ENCODE results near the gene BOK.
"Not testable (repeated sequence)": the region's sequence is repeated elsewhere in the genome, so short reads cannot be mapped to it uniquely, and the experiment has no call there.

BOK gene

DNA sequence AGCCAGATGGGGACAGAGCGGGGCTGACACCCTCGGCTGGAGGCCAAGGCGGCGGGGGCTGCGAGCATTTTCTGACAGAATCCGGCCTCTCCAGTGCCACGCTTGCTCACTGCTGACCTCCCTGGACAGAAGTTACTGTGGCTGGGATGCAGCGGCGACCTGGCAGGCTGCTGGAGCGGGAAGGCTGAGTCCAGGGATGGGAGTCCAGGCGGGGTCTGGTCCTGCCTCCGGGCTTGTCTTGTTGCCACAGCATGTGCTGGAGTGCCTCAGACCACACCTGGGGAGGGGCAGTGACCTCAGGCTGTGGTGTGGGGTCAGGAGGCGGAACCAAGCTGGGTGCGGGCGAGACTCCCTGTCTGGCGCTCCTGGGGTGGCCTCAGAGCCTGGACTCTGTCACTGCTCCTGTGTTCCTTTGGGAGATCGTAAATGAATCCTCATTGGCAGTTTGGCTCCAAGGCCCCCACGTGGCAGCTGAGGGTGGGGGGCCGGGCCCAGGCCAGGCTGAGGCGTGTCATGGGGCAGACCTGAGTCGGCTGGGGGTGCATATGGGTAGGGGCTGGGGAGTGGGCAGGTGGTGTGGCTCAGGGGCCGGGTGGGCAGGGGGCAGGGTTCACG lies 5.5 kb downstream of the BOK start:
- no peak for TF ChIP-seq EZH2phosphoT487 (IDR thresholded peaks at IDR 0.05; ENCODE audit: low read depth)
- TF ChIP-seq, protein P1, sequence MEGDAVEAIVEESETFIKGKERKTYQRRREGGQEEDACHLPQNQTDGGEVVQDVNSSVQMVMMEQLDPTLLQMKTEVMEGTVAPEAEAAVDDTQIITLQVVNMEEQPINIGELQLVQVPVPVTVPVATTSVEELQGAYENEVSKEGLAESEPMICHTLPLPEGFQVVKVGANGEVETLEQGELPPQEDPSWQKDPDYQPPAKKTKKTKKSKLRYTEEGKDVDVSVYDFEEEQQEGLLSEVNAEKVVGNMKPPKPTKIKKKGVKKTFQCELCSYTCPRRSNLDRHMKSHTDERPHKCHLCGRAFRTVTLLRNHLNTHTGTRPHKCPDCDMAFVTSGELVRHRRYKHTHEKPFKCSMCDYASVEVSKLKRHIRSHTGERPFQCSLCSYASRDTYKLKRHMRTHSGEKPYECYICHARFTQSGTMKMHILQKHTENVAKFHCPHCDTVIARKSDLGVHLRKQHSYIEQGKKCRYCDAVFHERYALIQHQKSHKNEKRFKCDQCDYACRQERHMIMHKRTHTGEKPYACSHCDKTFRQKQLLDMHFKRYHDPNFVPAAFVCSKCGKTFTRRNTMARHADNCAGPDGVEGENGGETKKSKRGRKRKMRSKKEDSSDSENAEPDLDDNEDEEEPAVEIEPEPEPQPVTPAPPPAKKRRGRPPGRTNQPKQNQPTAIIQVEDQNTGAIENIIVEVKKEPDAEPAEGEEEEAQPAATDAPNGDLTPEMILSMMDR (IDR thresholded peaks at IDR 0.05; ENCODE audit: low read depth, low read length): no peak
- no peak overlapping the region for H3K27ac ChIP-seq (ENCODE audit: low read length)
- no peaks in the 10 kb centered on the region for H3K79me2 ChIP-seq (ENCODE audit: low read length)
- H3K4me2 ChIP-seq (ENCODE audit: low read length): peak overlapping the region; percentile 51
- H3K4me1 ChIP-seq (ENCODE audit: low read length): no peaks in the 10 kb centered on the region
- no peaks in the 10 kb centered on the region for H3K9me3 ChIP-seq (ENCODE audit: insufficient read depth, low read length)
- H3K36me3 ChIP-seq (replicated peaks; ENCODE audit: low read depth, low read length): no peaks in the 10 kb centered on the region
- no peaks in the 10 kb centered on the region for H3K27me3 ChIP-seq (ENCODE audit: low read depth, low read length)
- no peak overlapping the region for H2AFZ ChIP-seq (ENCODE audit: low read depth, low read length)
- H3K4me3 ChIP-seq (ENCODE audit: low read length): no peak overlapping the region
- no peaks in the 10 kb centered on the region for H4K20me1 ChIP-seq (ENCODE audit: insufficient read depth, low read length)
- no peak overlapping the region for H3K9ac ChIP-seq (ENCODE audit: low read length)

DNA sequence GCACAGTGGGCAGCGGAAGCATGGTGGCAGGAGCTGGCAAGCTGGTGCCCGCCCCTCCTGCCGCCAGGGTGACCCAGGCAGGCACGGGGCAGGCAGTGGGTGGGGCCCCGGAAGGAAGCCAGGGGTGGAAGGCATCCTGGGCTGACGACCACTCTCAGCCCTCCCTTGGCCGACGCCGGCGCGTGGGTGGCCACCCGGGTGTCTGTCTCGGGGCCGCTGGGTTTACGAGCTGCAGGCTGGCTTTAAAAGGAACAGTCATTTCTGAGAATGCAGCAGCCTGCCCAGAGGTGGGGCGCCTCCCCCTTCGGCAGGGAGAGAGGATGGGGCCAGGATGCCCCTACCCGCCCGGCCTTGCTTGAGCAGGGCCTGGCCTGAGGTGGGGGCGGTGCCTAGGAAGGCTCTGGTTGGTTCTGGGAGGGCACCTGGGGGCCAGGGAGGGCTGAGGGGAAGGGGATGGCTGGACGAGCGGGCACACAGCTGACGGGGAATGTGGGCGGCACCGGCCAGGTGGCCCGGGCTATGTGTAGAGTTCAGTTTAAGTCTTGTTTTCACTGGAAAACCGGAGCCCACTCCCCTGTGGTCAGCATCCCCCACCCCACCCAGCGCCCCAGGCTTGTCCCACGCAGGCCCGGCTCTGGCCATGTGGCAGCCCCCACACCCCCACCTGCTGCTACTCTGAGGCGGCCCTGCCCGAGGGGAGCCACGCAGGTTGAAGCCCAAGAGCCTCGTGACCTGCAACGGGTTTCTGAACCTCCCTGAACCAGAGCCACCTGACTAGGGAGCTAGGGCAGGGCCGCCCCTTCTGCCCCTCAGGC lies 6.3 kb downstream of the BOK start:
- Histone ChIP-seq H2AFZ (ENCODE audit: low read depth, low read length) (no peak overlapping the region), H3K27me3 (ENCODE audit: low read depth, low read length) (no peaks in the 10 kb centered on the region), H3K4me2 (ENCODE audit: low read length) (peak overlapping the region; percentile 51), H3K9ac (ENCODE audit: low read length) (no peak overlapping the region), H3K27ac (ENCODE audit: low read length) (no peak overlapping the region), H4K20me1 (ENCODE audit: insufficient read depth, low read length) (no peaks in the 10 kb centered on the region), H3K9me3 (ENCODE audit: insufficient read depth, low read length) (no peaks in the 10 kb centered on the region), H3K4me1 (ENCODE audit: low read length) (no peaks in the 10 kb centered on the region), H3K79me2 (ENCODE audit: low read length) (no peaks in the 10 kb centered on the region), H3K36me3 (replicated peaks; ENCODE audit: low read depth, low read length) (no peaks in the 10 kb centered on the region), H3K4me3 (ENCODE audit: low read length) (peak overlapping the region; percentile 42; the same call in 1 of the 2 replicates)
- TF ChIP-seq, protein P1 (IDR thresholded peaks at IDR 0.05; ENCODE audit: low read depth, low read length): no peak
- TF ChIP-seq EZH2phosphoT487 (IDR thresholded peaks at IDR 0.05; ENCODE audit: low read depth): no peak

DNA sequence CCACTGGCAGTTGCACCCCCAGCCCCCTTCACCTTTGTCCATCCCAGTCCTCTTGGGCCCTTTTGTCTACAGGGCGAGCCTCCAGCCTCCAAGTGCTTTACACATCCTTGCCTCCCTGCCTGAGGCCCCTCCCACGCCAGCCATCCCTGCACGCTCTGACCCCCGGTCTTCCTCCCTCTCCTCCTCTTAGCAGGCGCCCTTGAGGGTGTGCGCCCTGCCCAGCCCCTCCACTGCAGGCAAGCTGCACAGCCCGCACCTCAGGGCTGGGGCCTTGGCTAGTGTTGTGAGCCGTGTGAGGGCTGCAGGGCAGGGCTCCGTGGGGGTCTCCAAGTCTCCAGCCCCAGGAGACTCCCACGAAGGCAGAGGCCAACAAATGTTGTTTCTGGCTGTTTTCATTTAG lies 6.9 kb downstream of the BOK start:
- TF ChIP-seq, protein P1 (IDR thresholded peaks at IDR 0.05; ENCODE audit: low read depth, low read length): no peak
- TF ChIP-seq EZH2phosphoT487 (IDR thresholded peaks at IDR 0.05; ENCODE audit: low read depth): no peak
- Histone ChIP-seq H3K27ac (ENCODE audit: low read length) (no peak overlapping the region), H4K20me1 (ENCODE audit: insufficient read depth, low read length) (no peaks in the 10 kb centered on the region), H3K4me1 (ENCODE audit: low read length) (no peaks in the 10 kb centered on the region), H3K4me2 (ENCODE audit: low read length) (no peak overlapping the region), H3K4me3 (ENCODE audit: low read length) (no peak overlapping the region), H3K36me3 (replicated peaks; ENCODE audit: low read depth, low read length) (no peaks in the 10 kb centered on the region), H3K27me3 (ENCODE audit: low read depth, low read length) (no peaks in the 10 kb centered on the region), H2AFZ (ENCODE audit: low read depth, low read length) (no peak overlapping the region), H3K79me2 (ENCODE audit: low read length) (no peaks in the 10 kb centered on the region), H3K9ac (ENCODE audit: low read length) (no peak overlapping the region), H3K9me3 (ENCODE audit: insufficient read depth, low read length) (no peaks in the 10 kb centered on the region)

DNA sequence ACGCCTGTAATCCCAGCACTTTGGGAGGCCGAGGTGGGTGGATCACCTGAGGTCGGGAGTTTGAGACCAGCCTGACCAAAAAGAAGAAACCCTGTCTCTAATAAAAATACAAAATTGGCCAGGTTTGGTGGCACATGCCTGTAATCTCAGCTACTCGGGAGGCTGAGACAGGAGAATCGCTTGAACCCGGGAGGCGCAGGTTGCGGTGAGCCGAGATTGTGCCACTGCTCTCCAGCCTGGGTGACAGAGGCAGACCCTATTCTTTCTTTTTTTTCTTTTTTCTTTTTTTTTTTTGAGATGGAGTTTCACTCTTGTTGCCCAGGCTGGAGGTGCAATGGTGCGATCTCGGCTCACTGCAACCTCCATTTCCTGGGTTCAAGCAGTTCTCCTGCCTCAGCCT lies 7.5 kb downstream of the BOK start:
- H3K4me1 ChIP-seq (ENCODE audit: low read length); H3K9me3 ChIP-seq (ENCODE audit: insufficient read depth, low read length): not testable (repeated sequence)

More for the DNA sequence above, 7.5 kb downstream of the BOK start:
- not testable (repeated sequence) for H3K4me2 ChIP-seq (ENCODE audit: low read length); H3K9ac ChIP-seq (ENCODE audit: low read length); H4K20me1 ChIP-seq (ENCODE audit: insufficient read depth, low read length); H3K79me2 ChIP-seq (ENCODE audit: low read length); H3K36me3 ChIP-seq (replicated peaks; ENCODE audit: low read depth, low read length); H3K27ac ChIP-seq (ENCODE audit: low read length); H3K4me3 ChIP-seq (ENCODE audit: low read length); H3K27me3 ChIP-seq (ENCODE audit: low read depth, low read length); H2AFZ ChIP-seq (ENCODE audit: low read depth, low read length)
